HCT116 (cell line): ENCODE measurements around the gene MTHFD1L.

Source experiments
- EZH2 ChIP-seq: fragments of 200-600 bp; sonication (generic); IDR thresholded peaks from 2 replicates; pipeline ENCODE4 v1.6.1; 2017; ENCODE audit warnings: antibody characterized with exemption, mixed run types
- POLR2AphosphoS5 ChIP-seq: IDR thresholded peaks from 2 replicates; pipeline ENCODE4 v1.6.1; 2011; ENCODE audit warnings: mild to moderate bottlenecking, low read depth, low read length, moderate library complexity
- TF ChIP-seq, protein P1 (sequence below), 3 experiments: fragments of 200-600 bp in 1 of 3; sonication (generic) in 1 of 3; IDR thresholded peaks in 2 of 3; conservative IDR thresholded peaks in 1 of 3; 2 replicates each; pipeline ENCODE4 v1.5.1; 2012 to 2017; ENCODE audit warnings: low read depth in 2 of 3, low read length in 2 of 3, antibody characterized with exemption in 1 of 3, borderline replicate concordance in 1 of 3, control low read depth in 1 of 3, mild to moderate bottlenecking in 1 of 3, mixed read lengths in 1 of 3, mixed run types in 1 of 3, moderate library complexity in 1 of 3; ENCODE audit not compliant: insufficient read depth in 1 of 3

DNA sequence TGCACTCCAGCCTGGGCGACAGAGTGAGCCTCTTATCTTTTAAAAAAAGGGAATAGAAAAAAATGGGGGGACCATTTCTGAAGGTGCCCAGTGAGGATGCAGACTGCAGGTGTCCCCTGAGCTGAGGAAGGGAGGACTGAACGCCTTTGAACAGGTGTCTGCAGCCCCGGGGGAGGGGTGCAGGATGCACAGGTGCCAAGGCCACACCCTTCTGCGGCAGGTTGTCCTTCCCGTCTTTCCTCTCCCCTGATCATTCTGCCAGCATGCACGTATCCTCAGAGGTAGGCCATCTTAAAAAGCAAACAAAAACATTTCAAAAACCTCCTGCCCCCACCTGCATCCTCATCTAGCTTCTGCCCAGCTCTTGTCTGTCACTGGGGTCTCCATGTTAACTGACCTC is 101.3 kb downstream of the MTHFD1L start:
- TF ChIP-seq POLR2AphosphoS5 (no peak), EZH2 (no peak)
- TF ChIP-seq, protein P1, sequence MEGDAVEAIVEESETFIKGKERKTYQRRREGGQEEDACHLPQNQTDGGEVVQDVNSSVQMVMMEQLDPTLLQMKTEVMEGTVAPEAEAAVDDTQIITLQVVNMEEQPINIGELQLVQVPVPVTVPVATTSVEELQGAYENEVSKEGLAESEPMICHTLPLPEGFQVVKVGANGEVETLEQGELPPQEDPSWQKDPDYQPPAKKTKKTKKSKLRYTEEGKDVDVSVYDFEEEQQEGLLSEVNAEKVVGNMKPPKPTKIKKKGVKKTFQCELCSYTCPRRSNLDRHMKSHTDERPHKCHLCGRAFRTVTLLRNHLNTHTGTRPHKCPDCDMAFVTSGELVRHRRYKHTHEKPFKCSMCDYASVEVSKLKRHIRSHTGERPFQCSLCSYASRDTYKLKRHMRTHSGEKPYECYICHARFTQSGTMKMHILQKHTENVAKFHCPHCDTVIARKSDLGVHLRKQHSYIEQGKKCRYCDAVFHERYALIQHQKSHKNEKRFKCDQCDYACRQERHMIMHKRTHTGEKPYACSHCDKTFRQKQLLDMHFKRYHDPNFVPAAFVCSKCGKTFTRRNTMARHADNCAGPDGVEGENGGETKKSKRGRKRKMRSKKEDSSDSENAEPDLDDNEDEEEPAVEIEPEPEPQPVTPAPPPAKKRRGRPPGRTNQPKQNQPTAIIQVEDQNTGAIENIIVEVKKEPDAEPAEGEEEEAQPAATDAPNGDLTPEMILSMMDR (IDR thresholded peaks at IDR 0.05 in 2 of 3, conservative IDR thresholded peaks at IDR 0.05 in 1 of 3; ENCODE audit: borderline replicate concordance in 1 of 3, insufficient read depth in 1 of 3, low read depth in 2 of 3, low read length in 2 of 3) = no peak
